OCI-LY3 (cell line): ENCODE measurements around the gene ADAMTS3.

Source experiments
- H2AFZ ChIP-seq: fragments of 200-600, 300-600 bp; shearing (Covaris generic); 2 replicates; pipeline ENCODE4 v1.6.0; 2014; ENCODE audit warnings: antibody characterized with exemption, low read depth, low read length
- H3K27ac ChIP-seq: fragments of 200-600, 300-600 bp; sonication (generic); 2 replicates; pipeline ENCODE4 v1.5.1; 2014; ENCODE audit warnings: mild to moderate bottlenecking, low read length, moderate library complexity, mixed read lengths
- H3K27me3 ChIP-seq: fragments of 200-600, 300-600 bp; sonication (generic); 2 replicates; pipeline ENCODE4 v1.6.1; 2014; ENCODE audit warnings: low read depth, low read length, mixed read lengths
- H3K36me3 ChIP-seq: fragments of 200-600, 300-600 bp; sonication (generic); replicated peaks from 2 replicates; pipeline ENCODE3; 2014; ENCODE audit warnings: low read depth, low read length, mixed read lengths
- H3K4me1 ChIP-seq: fragments of 300-600, 200-600 bp; sonication (generic); 2 replicates; pipeline ENCODE4 v1.6.1; 2014; ENCODE audit warnings: low read length, mixed read lengths
- H3K4me2 ChIP-seq: fragments of 200-600, 300-600 bp; sonication (generic); 2 replicates; pipeline ENCODE4 v1.6.1; 2014; ENCODE audit warnings: low read length, mixed read lengths
- H3K4me3 ChIP-seq: fragments of 300-600, 200-600 bp; sonication (generic); 2 replicates; pipeline ENCODE4 v1.5.1; 2014; ENCODE audit warnings: antibody characterized with exemption, mild to moderate bottlenecking, low read length, moderate library complexity
- H3K79me2 ChIP-seq: fragments of 300-600, 200-600 bp; shearing (Covaris generic); 2 replicates; pipeline ENCODE4 v1.6.1; 2014; ENCODE audit warnings: mild to moderate bottlenecking, low read length, mixed read lengths
- H3K9ac ChIP-seq: fragments of 300-600, 200-600 bp; shearing (Covaris generic); 2 replicates; pipeline ENCODE4 v1.6.0; 2014; ENCODE audit warnings: mild to moderate bottlenecking, low read length, moderate library complexity
- H3K9me3 ChIP-seq: fragments of 200-600, 300-600 bp; shearing (Covaris generic); 2 replicates; pipeline ENCODE4 v1.6.1; 2014; ENCODE audit warnings: low read length, mixed read lengths; ENCODE audit not compliant: insufficient read depth
- H4K20me1 ChIP-seq: fragments of 200-600, 300-600 bp; sonication (generic); 2 replicates; pipeline ENCODE4 v1.6.1; 2016; ENCODE audit warnings: low read length, mixed read lengths; ENCODE audit not compliant: insufficient read depth
- CTCF ChIP-seq: fragments of 200-600, 300-600 bp; sonication (generic); IDR thresholded peaks from 2 replicates; pipeline ENCODE4 v1.5.1; 2014; ENCODE audit warnings: antibody characterized with exemption, low read length, low read depth
- EZH2phosphoT487 ChIP-seq: fragments of 200-600 bp; shearing (Covaris generic); IDR thresholded peaks from 2 replicates; pipeline ENCODE4 v1.6.1; 2018; ENCODE audit warnings: antibody characterized with exemption, mixed run types, low read depth

The ADAMTS3 gene

GRCh38 chr4:72320223-72320948 lies 248.6 kb downstream of the ADAMTS3 start:
- Histone ChIP-seq H3K9me3 (no peaks in the 10 kb centered on the region), H4K20me1 (no peaks in the 10 kb centered on the region), H3K9ac (no peak overlapping the region), H3K4me1 (no peaks in the 10 kb centered on the region), H3K79me2 (no peaks in the 10 kb centered on the region), H3K4me3 (no peak overlapping the region), H2AFZ (no peak overlapping the region), H3K36me3 (no peaks in the 10 kb centered on the region), H3K27me3 (no peaks in the 10 kb centered on the region), H3K4me2 (no peak overlapping the region), H3K27ac (no peak overlapping the region)
- TF ChIP-seq EZH2phosphoT487 (no peak), CTCF (no peak)

GRCh38 chr4:72319601-72320021 lies 249.4 kb downstream of the ADAMTS3 start:
- H3K27ac ChIP-seq, result no peak overlapping the region
- no peaks in the 10 kb centered on the region for H3K27me3 ChIP-seq
- H3K4me1 ChIP-seq, result no peaks in the 10 kb centered on the region
- TF ChIP-seq EZH2phosphoT487 (no peak), CTCF (no peak)
- no peak overlapping the region for H3K9ac ChIP-seq
- no peaks in the 10 kb centered on the region for H3K9me3 ChIP-seq
- no peak overlapping the region for H3K4me3 ChIP-seq
- H3K79me2 ChIP-seq, result no peaks in the 10 kb centered on the region
- no peak overlapping the region for H3K4me2 ChIP-seq
- no peaks in the 10 kb centered on the region for H3K36me3 ChIP-seq
- H4K20me1 ChIP-seq, result no peaks in the 10 kb centered on the region
- H2AFZ ChIP-seq, result no peak overlapping the region

GRCh38 chr4:72318421-72319170 lies 250.4 kb downstream of the ADAMTS3 start:
- H3K4me2 ChIP-seq, result no peak overlapping the region

More at GRCh38 chr4:72318421-72319170, 250.4 kb downstream of the ADAMTS3 start:
- no peak overlapping the region for H2AFZ ChIP-seq
- H3K9me3 ChIP-seq, result no peaks in the 10 kb centered on the region
- no peaks in the 10 kb centered on the region for H4K20me1 ChIP-seq
- H3K79me2 ChIP-seq, result no peaks in the 10 kb centered on the region
- H3K27ac ChIP-seq, result no peak overlapping the region
- TF ChIP-seq EZH2phosphoT487 (no peak), CTCF (no peak)
- H3K4me3 ChIP-seq, result no peak overlapping the region
- H3K36me3 ChIP-seq, result no peaks in the 10 kb centered on the region
- H3K27me3 ChIP-seq, result no peaks in the 10 kb centered on the region
- no peaks in the 10 kb centered on the region for H3K4me1 ChIP-seq
- H3K9ac ChIP-seq, result no peak overlapping the region
